Measurements from ENCODE around the gene CCDC174. TPM values are rescaled to one million over a fixed set of nuclear protein-coding genes. Genes with fewer than 3 reads are reported as not detected.

Gene CCDC174
- total and polyA plus RNA-seq, 2 donors (not counting 3 experiments of a cell fraction or from before 2014, with no cell fraction given): 4.7 to 16.6 TPM

GRCh38 chr3:14614189-14614588 is 37.4 kb upstream of the CCDC174 start:
- DNase-seq (ENCODE audit: low read depth, low spot score) (no peak), FAIRE-seq (no peak)
- H3K27ac ChIP-seq (ENCODE audit: insufficient read depth, low read depth, low read length): no peak overlapping the region
- ChIA-PET POLR2A (no interaction called here), CTCF (interaction anchor here (0.6 kb wide), 1 partner anchor 1624 kb away, joined by 3 read pairs; no protein-coding TSS in a partner anchor)
- no peak overlapping the region for H3K4me2 ChIP-seq (ENCODE audit: insufficient read depth, low read length)
- no peaks in the 10 kb centered on the region for H3K79me2 ChIP-seq (ENCODE audit: control insufficient read depth, insufficient read depth, low read length)
- BruUV-seq (replicated peaks): no TSS peak
- no peak for TF ChIP-seq MYC (IDR thresholded peaks at IDR 0.05; ENCODE audit: low read depth, low read length)
- no peak for TF ChIP-seq EZH2 (IDR thresholded peaks at IDR 0.05; ENCODE audit: borderline replicate concordance, low read depth, low read length, severe bottlenecking)
- peaks cover 10 to 18% of the 10 kb centered on the region in 2 experiments for H3K27me3 ChIP-seq (ENCODE audit: control insufficient read depth in 2 of 2, insufficient read depth in 2 of 2, low read length in 2 of 2)
- H3K4me3 ChIP-seq (replicated peaks in 1 of 3; ENCODE audit: insufficient read depth in 1 of 3, low read depth in 1 of 3, low read length in 3 of 3): no peak overlapping the region
- dilution Hi-C loops (cut with MboI; ENCODE audit: extremely low pct_ligation_motif_present, low sequenced_read_pairs): no loop called here
- no peak overlapping the region for H2AFZ ChIP-seq (ENCODE audit: low read depth, low read length)
- H3K9me1 ChIP-seq (replicated peaks; ENCODE audit: control insufficient read depth, extremely low read depth, insufficient read depth, low read length): no peaks in the 10 kb centered on the region
- H3K4me1 ChIP-seq (ENCODE audit: control insufficient read depth, extremely low read depth, insufficient read depth, low read length): no peaks in the 10 kb centered on the region
- H4K20me1 ChIP-seq (replicated peaks; ENCODE audit: control insufficient read depth, extremely low read depth, insufficient read depth, low read length): no peaks in the 10 kb centered on the region
- H3K9ac ChIP-seq (replicated peaks; ENCODE audit: extremely low read depth, insufficient read depth, low read length): no peak overlapping the region
- no peaks in the 10 kb centered on the region for H3K9me3 ChIP-seq (replicated peaks; ENCODE audit: control insufficient read depth, insufficient read depth, low read length)
- no peaks in the 10 kb centered on the region for H3K36me3 ChIP-seq (ENCODE audit: control insufficient read depth in 2 of 2, extremely low read depth in 1 of 2, insufficient read depth in 2 of 2, low read length in 2 of 2)
- intact Hi-C loops (cut with micrococcal nuclease): no loop called here

GRCh38 chr3:14614862-14615261 is 36.7 kb upstream of the CCDC174 start:
- Histone ChIP-seq H3K4me3 (replicated peaks in 1 of 3; ENCODE audit: insufficient read depth in 1 of 3, low read depth in 1 of 3, low read length in 3 of 3) (no peak overlapping the region), H3K27me3 (ENCODE audit: control insufficient read depth in 2 of 2, insufficient read depth in 2 of 2, low read length in 2 of 2) (peaks cover 10 to 17% of the 10 kb centered on the region in 2 experiments), H3K9me1 (replicated peaks; ENCODE audit: control insufficient read depth, extremely low read depth, insufficient read depth, low read length) (no peaks in the 10 kb centered on the region), H3K79me2 (ENCODE audit: control insufficient read depth, insufficient read depth, low read length) (no peaks in the 10 kb centered on the region), H2AFZ (ENCODE audit: low read depth, low read length) (no peak overlapping the region), H4K20me1 (replicated peaks; ENCODE audit: control insufficient read depth, extremely low read depth, insufficient read depth, low read length) (no peaks in the 10 kb centered on the region), H3K9ac (replicated peaks; ENCODE audit: extremely low read depth, insufficient read depth, low read length) (no peak overlapping the region), H3K4me1 (ENCODE audit: control insufficient read depth, extremely low read depth, insufficient read depth, low read length) (no peaks in the 10 kb centered on the region), H3K27ac (ENCODE audit: insufficient read depth, low read depth, low read length) (no peak overlapping the region), H3K9me3 (replicated peaks; ENCODE audit: control insufficient read depth, insufficient read depth, low read length) (no peaks in the 10 kb centered on the region), H3K4me2 (ENCODE audit: insufficient read depth, low read length) (no peak overlapping the region), H3K36me3 (ENCODE audit: control insufficient read depth in 2 of 2, extremely low read depth in 1 of 2, insufficient read depth in 2 of 2, low read length in 2 of 2) (no peaks in the 10 kb centered on the region)
- BruUV-seq (replicated peaks): no TSS peak
- ChIA-PET POLR2A (no interaction called here), CTCF (no interaction called here)
- no peak for FAIRE-seq
- DNase-seq (ENCODE audit: low read depth, low spot score): no peak
- dilution Hi-C loops (cut with MboI; ENCODE audit: extremely low pct_ligation_motif_present, low sequenced_read_pairs): no loop called here
- TF ChIP-seq EZH2 (IDR thresholded peaks at IDR 0.05; ENCODE audit: borderline replicate concordance, low read depth, low read length, severe bottlenecking): no peak
- TF ChIP-seq POLR2A (IDR thresholded peaks at IDR 0.05; ENCODE audit: low read depth, low read length): no peak
- no peak for TF ChIP-seq MAX (IDR thresholded peaks at IDR 0.05; ENCODE audit: insufficient read depth, insufficient read length)
- TF ChIP-seq JUN (IDR thresholded peaks at IDR 0.05; ENCODE audit: borderline replicate concordance, insufficient read depth, insufficient read length, low read depth): no peak
- intact Hi-C loops (cut with micrococcal nuclease): no loop called here

All from endothelial cell of umbilical vein (primary cell).